Activated effector memory CD4-positive, alpha-beta T cell treated with Interleukin-2 at 50 U/mL for 16 hours (primary cell): Measurements from ENCODE around the gene ADGRE2.
"Not testable (repeated sequence)": the region's sequence is repeated elsewhere in the genome, so short reads cannot be mapped to it uniquely, and the experiment has no call there.

Source experiments
- DNase-seq: peaks from one replicate; pipeline ENCODE4 v3.0.0-alpha.2; 2020

The ADGRE2 gene

DNA sequence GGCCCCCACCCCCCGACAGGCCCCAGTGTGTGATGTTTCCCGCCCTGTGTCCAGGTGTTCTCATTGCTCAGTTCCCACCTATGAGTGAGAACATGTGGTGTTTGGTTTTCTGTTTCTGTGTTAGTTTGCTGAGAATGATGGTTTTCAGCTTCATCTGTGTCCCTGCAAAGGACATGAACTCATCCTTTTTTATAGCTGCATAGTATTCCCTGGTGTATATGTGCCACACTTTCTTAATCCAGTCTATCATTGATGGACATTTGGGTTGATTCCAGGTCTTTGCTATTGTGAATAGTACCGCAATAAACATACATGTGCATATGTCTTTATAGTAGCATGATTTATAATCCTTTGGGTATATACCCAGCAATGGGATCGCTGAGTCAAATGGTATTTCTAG is 715 bp downstream of the ADGRE2 start:
- not testable (repeated sequence) for DNase-seq

DNA sequence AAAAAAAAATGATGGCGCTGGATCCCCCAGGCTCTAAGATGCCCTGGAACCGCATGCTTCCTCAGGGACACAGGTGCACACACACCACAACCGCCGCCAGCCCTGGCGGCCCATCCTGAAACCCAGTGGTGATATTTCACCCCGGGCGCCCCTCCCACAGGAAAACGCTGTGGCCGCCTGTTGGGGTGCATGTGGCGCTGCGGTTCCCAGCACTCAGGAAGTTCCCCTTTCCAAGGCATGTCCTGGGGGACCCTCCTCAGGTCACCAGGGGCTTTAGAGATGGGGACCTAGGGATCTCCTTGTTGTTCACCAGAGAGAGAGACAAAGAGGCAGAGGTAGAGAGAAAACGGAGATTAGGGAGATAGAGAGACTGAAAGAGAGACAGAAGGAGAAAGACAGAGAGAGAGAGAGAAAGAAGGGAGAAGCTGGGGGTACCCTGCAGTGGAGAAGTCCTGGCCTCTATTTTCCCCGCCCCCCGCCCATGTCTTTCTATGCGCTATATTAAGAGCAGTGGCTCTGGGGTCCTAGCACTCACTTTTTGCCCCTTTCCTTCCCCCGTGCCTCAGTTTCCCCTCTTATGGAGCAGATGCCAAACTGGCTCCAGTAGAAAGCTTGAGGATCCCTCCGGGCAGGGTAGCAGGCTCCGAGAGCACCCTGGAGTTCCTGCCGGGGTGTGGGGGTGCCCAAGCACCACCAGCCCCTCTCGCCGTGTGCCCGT is 2.3 kb downstream of the ADGRE2 start:
- DNase-seq = no peak

DNA sequence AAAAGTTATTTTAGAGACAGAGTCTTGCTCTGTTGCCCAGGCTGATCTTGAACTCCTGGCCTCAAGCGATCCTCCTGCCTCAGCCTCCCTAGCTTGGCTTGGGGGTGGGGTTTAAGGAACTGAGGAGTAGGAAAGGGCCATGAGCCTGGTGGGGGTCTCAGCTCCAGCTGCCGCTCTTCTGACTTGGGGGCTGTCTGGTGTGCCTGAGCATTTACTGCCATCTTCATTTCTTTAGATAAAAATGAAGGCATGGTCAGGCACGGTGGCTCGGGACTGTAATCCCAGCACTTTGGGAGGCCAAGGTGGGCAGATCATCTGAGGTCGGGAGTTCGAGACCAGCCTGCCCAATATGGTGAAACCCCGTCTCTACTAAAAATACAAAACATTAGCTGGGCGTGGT is 3.0 kb downstream of the ADGRE2 start:
- DNase-seq = not testable (repeated sequence)

DNA sequence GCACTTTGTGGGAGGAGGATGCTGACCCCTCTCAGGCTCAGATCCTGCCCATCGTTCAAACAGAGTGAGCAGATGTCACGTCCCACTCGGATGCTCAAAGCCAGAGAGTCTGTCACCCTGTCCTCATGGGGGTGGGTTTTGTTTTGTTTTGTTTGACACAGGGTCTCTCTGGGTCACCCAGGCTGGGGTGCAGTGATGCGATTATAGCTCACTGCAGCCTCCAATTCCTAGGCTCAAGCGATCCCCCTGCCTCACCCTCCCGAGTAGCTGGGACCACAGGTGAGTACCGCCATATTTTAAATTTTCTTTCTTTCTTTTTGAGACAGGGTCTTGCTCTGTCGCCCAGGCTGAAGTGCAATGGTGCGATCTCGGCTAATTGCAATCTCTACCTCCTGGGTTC is 4.0 kb downstream of the ADGRE2 start:
- DNase-seq = no peak

DNA sequence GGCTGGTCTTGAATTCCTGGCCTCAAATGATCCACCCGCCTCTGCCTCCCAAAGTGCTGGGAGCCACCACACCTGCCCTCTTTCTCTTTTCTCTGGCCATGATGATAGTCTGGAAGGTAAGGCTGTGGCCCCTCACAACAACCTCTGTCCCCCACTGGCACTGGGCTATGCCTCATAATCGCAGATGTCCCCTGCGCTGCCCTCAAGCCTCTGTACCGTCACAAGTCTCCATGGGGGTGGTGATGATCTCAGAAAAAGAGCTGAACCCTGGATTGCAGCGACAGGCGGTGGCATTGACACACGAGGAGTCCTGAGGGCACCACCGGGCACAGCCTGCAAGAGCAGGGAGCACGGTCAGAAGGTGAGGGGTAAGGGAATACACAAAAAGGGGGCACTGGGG is 4.6 kb downstream of the ADGRE2 start:
- DNase-seq = not testable (repeated sequence)

DNA sequence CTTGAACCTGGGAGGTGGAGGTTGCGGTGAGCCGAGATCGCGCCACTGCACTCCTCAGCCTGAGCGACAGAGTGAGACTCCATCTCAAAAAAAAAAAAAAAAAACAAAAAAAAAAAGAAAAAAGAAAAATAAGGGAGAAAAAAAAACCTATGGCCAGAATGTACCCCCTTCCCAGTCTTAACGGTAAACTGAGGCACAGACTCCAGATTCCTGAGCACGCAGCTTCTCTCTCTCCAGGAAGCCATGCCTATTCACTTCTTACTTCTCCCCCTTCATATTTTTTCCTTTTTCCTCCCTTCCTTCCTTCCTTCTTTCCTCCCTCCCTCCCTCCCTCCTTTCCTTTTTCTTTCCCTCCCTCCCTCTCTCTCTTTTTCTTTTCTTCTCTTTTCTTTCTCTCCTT is 5.4 kb downstream of the ADGRE2 start:
- no peak for DNase-seq

DNA sequence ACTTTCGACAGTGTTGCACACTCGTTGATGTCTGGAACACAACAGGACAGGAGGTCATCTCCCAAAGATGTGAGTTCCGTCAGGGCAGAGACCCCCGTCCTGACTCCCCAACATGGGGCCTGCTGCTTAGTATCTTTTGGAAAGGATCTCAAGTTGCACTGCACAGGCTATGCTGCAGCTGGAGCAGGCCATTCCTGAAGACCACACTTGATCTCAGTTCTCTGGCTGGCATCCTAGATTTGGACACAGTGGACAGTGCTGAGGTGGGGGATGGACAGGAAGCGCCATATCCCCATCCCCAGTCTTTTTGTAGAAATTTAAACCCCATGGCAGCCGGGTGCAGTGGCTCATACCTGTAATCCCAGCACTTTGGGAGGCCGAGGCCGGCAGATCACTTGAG is 5.9 kb downstream of the ADGRE2 start:
- DNase-seq = no peak

DNA sequence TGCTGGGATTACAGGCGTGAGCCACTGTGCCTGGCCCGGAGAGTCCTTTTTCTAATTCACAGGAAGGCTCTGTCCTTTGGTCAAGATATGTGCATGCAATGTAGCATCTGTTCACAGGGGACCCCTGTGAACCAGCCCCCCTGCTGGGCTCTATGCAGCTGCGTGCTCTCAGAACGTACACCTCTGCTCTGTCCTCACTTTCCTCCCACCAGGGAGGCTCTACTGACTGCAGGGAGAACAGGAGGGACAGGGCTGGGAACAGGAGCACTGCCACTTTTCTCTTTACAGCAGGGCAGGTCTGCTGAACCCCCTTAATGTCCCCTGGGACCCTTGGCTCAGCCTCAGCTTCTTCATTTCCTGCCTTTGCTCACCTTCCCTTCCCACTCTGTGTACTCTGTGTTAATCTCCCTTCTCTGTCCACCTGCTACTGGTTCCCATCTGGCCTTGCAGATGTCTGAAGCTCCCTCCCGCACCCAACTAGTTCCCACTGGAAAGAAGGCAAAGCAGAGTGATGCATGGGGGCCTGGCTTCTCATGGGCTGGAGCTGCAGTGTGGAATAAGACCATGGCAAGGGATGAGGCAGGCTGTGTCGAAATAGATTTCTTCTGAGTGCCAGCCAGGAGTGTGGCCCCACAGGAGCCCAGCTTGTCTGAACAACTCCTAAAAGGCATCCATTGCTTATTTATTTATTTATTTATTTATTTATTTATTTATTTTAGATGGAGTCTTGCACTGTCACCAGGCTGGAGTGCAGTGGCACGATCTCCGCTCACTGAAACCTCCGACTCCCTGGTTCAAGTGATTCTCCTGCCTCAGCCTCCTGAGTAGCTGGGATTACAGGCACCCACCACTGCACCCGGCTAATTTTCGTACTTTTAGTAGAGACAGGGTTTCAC is 7.2 kb downstream of the ADGRE2 start:
- DNase-seq = no peak

DNA sequence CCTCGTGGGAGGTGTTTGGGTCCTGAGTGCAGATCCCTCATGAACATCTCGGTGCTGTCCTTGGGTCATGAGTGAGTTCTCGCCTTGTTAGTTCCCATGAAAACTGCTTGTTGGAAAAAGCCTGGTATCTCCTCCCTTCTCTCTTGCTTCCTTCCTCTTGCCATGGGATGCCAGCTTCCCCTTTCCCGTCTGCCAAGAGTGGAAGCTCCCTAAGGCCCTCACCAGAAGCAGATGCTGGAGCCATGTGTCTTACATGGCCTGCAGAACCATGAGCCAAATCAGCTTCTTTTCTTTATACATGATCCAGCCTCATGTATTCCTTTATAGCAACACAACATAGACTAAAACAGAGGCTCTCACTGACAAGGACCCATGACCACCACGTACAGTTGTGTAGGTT is 8.2 kb downstream of the ADGRE2 start:
- DNase-seq = no peak

DNA sequence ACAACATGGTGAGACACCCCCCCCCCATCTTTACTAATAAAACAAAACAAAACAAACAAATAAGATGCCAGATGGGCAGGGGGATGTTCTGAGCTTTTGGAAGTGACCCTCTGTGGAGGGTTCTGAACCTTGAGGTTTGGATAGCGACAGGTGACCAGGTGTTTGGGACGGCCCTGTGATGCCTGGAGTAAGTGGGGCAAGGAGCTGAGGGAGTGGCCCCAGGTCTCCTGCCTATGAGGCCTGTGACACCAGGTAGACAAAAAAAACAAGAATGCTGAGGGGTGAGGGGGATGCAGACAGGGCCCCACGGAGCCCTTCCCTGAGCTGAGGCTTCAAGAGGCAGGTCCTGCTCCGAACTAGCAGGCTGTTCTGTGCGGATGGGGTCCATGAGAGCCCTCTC is 9.2 kb downstream of the ADGRE2 start:
- DNase-seq = no peak

DNA sequence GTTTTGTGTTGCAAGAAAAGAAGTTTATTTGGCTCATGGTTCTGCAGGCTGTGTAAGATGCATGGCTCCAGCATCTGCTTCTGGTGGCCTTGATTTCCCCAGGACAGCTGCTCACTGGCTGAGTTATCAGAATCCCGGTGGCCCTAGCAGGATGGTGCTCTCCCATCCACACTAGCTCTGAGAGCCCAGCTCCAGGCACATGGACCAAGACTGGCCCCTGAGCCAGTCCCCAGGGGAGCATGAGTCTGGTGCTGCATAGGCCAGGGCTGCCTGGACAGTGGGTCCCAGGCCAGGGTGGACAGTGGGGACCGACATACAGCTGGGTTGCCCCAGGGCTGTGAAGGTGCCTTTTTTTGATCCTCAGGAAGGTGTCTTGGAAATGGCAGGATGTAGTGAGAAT is 10.4 kb downstream of the ADGRE2 start:
- no peak for DNase-seq

DNA sequence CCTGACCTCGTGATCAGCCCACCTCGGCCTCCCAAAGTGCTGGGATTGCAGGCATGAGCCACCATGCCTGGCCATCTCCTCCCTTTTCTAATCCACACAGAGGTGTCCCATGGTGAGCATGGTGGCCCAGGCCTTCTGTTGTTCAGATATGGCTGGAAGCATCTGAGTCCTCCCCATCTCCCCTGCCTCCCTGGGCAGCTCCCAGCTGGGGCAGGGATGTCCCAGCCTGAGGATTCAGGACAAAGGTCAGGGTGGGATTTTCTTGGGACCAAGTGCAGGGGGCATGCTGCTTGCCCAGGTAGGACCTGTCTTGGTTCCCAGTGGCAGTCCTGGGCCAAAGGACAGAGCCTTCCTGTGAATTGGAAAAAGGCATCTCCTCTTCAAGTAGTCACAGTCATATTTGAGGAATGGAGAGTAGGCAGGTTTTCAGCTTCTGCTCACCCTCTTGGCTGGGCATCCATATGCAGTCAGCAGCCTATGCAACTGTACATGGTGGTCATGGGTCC is 10.8 kb downstream of the ADGRE2 start:
- no peak for DNase-seq

DNA sequence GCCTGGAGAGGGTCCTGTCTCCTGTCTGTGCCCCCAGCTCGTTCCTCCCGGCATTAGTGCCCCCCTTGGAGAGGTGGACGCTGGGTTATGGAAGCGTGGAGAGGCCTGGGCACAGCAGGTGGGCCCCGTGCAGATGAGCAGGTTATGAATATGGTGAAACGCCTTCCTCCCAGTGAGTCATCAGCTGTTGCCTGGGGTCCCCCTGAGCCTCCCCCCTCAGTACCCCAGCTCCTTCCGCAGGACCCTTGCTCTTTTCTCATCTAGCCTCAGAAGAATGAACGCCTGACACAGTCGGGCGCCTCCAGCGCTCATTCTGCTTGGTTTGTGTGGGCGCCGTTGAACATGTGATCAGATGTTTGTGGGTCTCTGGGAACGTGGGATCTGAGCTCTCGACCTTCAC is 12.5 kb downstream of the ADGRE2 start:
- DNase-seq = not testable (repeated sequence)

DNA sequence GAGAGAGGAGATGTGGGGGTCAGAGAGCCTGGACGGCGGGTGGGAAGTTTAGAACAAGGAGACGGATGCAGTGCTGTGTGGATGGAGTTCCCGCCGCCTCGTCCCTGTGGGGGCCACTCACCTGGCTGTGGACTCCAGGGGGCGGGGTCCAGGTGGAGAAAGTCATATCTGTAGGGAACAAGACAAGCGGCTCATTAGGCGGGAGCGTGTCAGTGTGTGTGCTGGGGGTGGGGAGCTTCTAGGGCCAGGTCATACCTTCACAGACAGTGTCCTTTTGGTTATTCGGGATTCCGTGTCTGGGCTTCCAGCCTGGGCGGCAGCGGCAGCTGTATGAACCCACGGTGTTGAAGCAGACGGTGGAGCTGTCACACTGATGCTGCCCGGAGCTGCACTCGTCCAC is 13.0 kb downstream of the ADGRE2 start:
- not testable (repeated sequence) for DNase-seq

DNA sequence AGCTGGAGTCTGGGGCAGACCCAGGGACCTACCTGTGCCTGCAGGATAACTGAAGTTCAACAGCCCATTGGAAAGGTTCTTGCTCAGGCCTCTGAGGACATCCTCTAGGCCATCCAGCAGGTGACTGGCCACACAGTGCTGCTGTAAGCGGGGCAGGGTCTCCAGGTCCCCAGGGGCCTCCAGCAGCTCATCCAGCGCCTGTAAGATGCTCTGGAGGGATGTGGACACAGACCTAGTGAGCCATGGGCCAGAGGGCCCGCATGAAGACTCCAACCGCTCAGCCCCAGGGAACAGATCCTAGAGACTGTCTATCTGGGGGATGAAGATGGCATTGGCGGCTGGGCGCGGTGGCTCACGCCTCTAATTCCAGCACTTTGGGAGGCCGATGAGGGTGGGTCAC is 14.0 kb downstream of the ADGRE2 start:
- DNase-seq = no peak

DNA sequence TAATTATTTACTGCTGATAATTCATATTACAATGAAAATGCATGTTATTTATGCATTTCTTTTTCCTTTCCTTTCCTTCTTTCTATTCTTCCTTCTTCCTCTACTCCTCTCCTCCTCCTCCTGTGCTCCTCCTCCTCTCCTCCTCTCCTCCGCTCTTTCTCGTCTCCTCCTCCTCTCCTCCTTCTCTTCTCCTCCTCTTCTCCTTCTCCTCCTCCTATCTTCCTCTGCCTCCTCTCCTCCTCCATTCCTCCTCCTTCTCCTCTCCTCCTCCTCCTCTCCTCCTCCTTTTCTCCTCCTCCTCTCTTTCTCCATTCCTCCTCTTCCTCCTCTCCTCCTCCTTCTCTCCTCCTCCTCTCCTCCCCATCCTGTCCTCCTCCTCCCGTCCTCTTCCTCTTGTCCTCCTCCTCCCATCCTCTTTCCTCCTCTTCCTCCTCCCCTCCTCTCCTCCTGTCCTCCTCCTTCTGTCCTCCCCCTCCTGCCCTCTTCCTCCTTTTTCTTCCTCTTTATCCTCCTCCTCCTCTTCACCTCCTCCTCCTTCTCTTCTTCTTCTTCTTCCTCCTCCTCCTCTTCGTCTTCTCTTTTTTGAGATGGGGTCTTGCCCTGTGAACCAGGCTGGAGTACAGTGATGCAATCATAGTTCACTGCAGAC is 14.7 kb downstream of the ADGRE2 start:
- no peak for DNase-seq

DNA sequence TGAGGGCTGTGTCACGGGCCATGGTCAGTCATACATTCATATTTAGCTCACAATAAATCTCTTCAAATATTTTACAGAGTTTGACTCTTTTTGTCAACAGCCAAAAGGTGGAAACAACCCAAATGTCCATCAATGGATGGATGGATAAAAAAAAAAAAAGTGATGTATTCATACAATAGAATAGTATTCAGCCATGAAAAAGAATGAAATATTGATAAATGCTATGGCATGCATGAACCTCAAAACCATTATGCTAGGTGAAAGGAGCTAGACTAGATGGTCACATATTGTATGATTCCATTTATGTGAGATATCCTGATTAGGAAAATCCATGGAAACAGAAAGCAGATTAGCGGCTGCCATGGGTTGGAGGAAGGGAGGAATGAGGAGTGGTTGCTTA is 16.2 kb downstream of the ADGRE2 start:
- no peak for DNase-seq

DNA sequence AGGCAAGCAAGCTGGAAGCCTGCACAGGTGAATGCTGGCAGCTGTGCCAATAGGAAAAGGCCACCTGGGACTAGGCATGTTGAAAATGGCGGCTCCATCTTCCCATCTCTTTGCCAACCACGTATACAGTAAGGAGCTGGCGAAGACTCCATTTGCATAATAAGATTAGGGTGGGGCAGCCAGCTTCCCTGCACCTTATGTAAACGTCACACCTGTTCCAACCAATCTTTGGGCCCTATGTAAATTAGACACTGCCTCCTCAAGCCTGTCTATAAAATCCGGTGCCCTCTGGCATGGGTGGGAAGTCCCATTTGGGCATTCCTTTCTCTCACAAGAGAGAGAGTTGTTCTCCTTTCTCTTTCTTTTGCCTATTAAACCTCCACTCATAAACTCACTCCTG is 16.8 kb downstream of the ADGRE2 start:
- DNase-seq = no peak

DNA sequence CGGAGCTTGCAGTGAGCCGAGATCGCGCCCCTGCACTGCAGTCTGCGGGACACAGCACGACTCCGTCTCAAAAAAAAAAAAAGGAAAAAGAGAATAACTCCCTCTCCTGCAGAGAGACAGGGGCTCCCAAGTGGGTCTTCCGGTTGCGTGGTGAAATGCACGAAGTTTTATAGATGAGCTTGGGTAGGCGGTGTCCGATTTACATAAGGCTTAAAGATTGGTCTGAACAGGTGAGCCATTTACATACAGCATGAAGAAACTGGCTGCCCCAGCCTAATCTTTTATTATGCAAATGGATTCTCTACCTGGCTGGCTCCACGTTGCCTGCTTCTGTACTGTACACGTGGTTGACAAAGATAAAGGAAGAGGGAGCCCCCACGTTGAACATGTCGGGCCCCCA is 19.5 kb downstream of the ADGRE2 start:
- DNase-seq = no peak

DNA sequence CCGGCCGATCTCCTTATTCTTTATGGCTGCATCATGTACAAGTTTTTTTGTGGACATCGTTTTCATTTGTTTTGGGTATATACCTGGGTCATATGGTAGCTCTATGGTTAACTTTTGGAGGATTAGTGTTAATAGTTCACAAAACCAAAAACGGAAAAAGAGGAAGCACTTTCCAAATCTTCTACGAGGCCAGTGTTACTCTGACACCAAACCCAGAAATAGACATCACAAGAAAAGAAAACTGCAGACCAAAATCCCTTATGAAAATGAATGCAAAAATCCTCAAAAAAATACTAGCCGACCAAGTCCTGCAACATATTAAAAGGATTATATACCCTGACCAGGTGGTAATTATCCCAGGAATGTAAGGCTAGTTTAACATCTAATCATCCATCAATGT is 29.8 kb downstream of the ADGRE2 start:
- no peak for DNase-seq

DNA sequence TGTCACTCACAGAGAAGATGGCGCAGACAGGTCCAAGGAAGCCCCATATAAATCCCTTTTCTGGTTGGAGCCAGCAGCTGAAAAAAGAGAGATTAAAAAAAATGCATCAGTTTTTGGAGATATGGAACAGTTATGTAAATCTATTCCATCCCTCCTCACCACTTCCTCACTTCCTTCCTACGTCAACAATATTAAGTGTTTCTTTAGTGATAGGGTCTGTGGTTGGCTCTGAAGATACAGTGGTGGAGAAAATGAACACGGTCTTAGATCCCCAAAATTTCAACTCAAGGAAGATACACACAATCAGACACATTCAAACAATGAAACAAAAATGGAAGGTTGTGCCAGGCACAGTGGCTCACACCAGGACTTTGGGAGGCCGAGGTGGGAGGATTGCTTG is 31.5 kb downstream of the ADGRE2 start:
- no peak for DNase-seq

DNA sequence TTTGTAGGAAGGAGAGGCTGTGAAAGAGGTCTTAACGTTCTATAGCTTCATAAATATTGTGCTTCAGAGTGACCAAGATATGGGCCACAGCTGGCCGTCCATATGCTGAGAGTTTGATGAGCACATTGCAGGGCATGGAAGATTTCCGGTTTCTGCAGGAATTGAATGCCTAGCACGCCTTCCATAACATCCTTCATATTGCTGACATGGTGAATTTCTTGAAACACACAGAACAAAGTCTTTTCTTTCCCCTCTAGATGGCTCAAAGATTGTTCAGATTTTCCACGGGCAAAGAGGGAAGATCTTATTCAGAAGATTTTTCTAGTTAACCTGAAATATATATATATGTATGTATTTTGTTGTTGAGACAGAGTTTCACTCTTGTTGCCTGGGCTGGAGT is 42.4 kb downstream of the ADGRE2 start:
- no peak for DNase-seq

DNA sequence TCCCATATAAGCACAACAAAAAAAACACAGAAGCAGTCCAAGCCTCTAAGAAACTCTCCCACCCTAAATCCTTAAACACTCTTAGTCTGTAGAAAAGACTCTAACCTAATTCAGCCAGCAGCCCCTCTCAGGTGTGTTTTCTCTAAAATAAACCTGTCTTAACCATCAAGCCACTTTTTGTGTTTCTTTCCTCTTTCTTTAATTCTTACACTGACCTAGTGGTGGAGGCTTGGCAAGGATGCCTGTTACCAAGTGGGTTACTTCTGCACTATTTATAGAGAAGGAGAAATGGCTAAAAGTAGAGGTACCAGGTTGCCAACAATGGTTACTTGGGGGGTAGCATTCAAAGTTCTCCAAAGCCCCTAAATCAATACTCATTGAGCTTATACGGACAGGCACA is 44.8 kb downstream of the ADGRE2 start:
- DNase-seq = no peak

DNA sequence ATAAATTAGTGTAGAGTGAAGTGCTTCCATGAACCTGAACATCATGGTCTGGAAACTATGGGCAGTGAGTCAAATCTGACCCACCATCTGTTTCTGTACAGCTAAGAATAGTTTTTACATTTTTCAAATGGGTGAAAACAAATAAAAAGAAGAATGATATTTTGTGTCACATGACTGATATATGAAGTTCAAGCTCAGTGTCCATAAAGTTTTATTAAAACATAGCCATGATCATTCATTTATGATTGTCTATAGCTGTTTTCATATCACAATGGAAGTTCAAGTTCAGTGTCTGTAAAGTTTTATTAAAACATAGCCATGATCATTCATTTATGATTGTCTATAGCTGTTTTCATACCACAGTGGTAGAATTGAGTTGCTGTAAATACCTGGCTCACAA is 45.9 kb downstream of the ADGRE2 start:
- no peak for DNase-seq
